Measurements from ENCODE around the gene AKAP4. TPM values are rescaled to one million over a fixed set of nuclear protein-coding genes. Genes with fewer than 3 reads are reported as not detected.

The AKAP4 gene
- total RNA-seq, 3 donors from 2014 or later (not counting 1 experiment from before 2014, with no cell fraction given) = not detected

Other genes with a start within 250 kb of the AKAP4 start
- gene CCNB3, start 3.8 kb upstream of the AKAP4 start, total RNA-seq = 1 to 10 TPM; 3.4 to 8.7 (median 4.3) TPM

All from natural killer cell (primary cell).